GM19351 (cell line): ENCODE results near the gene GLOD5.
"Not testable (repeated sequence)": the region's sequence is repeated elsewhere in the genome, so short reads cannot be mapped to it uniquely, and the experiment has no call there.

Experiments
- ATAC-seq: cut with Tn5 transposase; IDR thresholded peaks from one replicate; pipeline ENCODE4 v1.9.1; 2021; ENCODE audit warnings: mild to moderate bottlenecking, moderate library complexity; ENCODE audit not compliant: unreplicated experiment

Gene GLOD5

GRCh38 chrX:48792219-48792618 is 30.7 kb downstream of the GLOD5 start:
- no peak for ATAC-seq

- no peak for ATAC-seq
Observed at GRCh38 chrX:48793935-48794334, 32.4 kb downstream of the GLOD5 start.

- no peak for ATAC-seq
Observed at GRCh38 chrX:48794340-48794910, 32.9 kb downstream of the GLOD5 start.

GRCh38 chrX:48794911-48795515 is 33.5 kb downstream of the GLOD5 start:
- ATAC-seq = no peak

GRCh38 chrX:48798318-48798717 is 36.8 kb downstream of the GLOD5 start:
- ATAC-seq = no peak

GRCh38 chrX:48800574-48801279 is 39.2 kb downstream of the GLOD5 start:
- ATAC-seq = no peak

- peak; percentile 80 for ATAC-seq
Observed at GRCh38 chrX:48801280-48802088, 39.9 kb downstream of the GLOD5 start, which contains the start of gene HDAC6. TSS of gene HDAC6 (plus strand) at chrX:48802067. CDS start at chrX:48802693, 626 bp downstream.

- ATAC-seq = peak; percentile 48
Observed at GRCh38 chrX:48802089-48802904, 40.8 kb downstream of the GLOD5 start.

- ATAC-seq = no peak
Observed at GRCh38 chrX:48802905-48803200, 41.3 kb downstream of the GLOD5 start.

- no peak for ATAC-seq
Observed at GRCh38 chrX:48806081-48806480, 44.5 kb downstream of the GLOD5 start.

GRCh38 chrX:48813644-48814043 is 52.1 kb downstream of the GLOD5 start:
- no peak for ATAC-seq

GRCh38 chrX:48814722-48815121 is 53.2 kb downstream of the GLOD5 start:
- ATAC-seq = no peak

GRCh38 chrX:48815266-48815665 is 53.7 kb downstream of the GLOD5 start:
- no peak for ATAC-seq

GRCh38 chrX:48816014-48816810 is 54.7 kb downstream of the GLOD5 start:
- ATAC-seq = no peak

GRCh38 chrX:48818098-48818497 is 56.6 kb downstream of the GLOD5 start:
- ATAC-seq = no peak

GRCh38 chrX:48818866-48819265 is 57.3 kb downstream of the GLOD5 start:
- no peak for ATAC-seq

GRCh38 chrX:48819394-48819793 is 57.8 kb downstream of the GLOD5 start:
- not testable (repeated sequence) for ATAC-seq

- ATAC-seq = no peak
Observed at GRCh38 chrX:48823053-48823452, 61.5 kb downstream of the GLOD5 start.
